IMR-90 (cell line): ENCODE measurements around the gene MRFAP1L1. TPM values are rescaled to one million over a fixed set of nuclear protein-coding genes. Genes with fewer than 3 reads are reported as not detected.

Experiments
- ATAC-seq: fragments of 200-7000 bp; cut with Tn5 transposase; 2 replicates; pipeline ENCODE4 v1.9.1; 2020; ENCODE audit warnings: low read depth, mild to moderate bottlenecking, moderate library complexity
- BruUV-seq: library from RNA; stranded (reverse); fragments of 400-500 nt; replicated peaks from 2 replicates; lab custom pipeline; 2021; lab: Mats Ljungman, UMichigan
- CTCF ChIA-PET: fragments of 300-600 bp; formaldehyde crosslinking; extraction: SDS; loops from one replicate; lab custom pipeline; 2021; ENCODE audit warnings: antibody characterized with exemption; lab: Yijun Ruan, JAX
- POLR2A ChIA-PET: fragments of 300-600 bp; sonication (Branson Sonifier 250); formaldehyde crosslinking; loops from one replicate; lab custom pipeline; 2022; ENCODE audit warnings: antibody characterized with exemption; ENCODE audit not compliant: unreplicated experiment; lab: Charles Lee
- DNase-seq: peaks from one replicate; pipeline ENCODE4 v3.0.0; 2013
- H2AFZ ChIP-seq: replicated peaks from 2 replicates; pipeline ENCODE3; 2013; ENCODE audit warnings: low read length, mild to moderate bottlenecking; ENCODE audit not compliant: poor library complexity
- H2AK5ac ChIP-seq: 2 replicates; pipeline ENCODE4 v1.6.1; 2013; ENCODE audit warnings: low read depth, low read length, inconsistent platforms
- H2AK9ac ChIP-seq: replicated peaks from 2 replicates; pipeline ENCODE3; 2013; ENCODE audit warnings: mild to moderate bottlenecking, low read depth, low read length, moderate library complexity; ENCODE audit not compliant: poor library complexity
- H2BK120ac ChIP-seq: 2 replicates; pipeline ENCODE4 v1.6.1; 2013; ENCODE audit warnings: low read depth, low read length, inconsistent platforms
- H2BK15ac ChIP-seq: 3 replicates; pipeline ENCODE4 v1.6.1; 2013; ENCODE audit warnings: low read depth, low read length, inconsistent platforms
- H2BK20ac ChIP-seq: 2 replicates; pipeline ENCODE4 v1.6.1; 2013; ENCODE audit warnings: low read depth, mild to moderate bottlenecking, inconsistent platforms, low read length, moderate library complexity
- H2BK5ac ChIP-seq: 2 replicates; pipeline ENCODE4 v1.6.1; 2013; ENCODE audit warnings: mild to moderate bottlenecking, low read depth, low read length, inconsistent platforms; ENCODE audit not compliant: poor library complexity, severe bottlenecking
- H3K14ac ChIP-seq: replicated peaks from 2 replicates; pipeline ENCODE4 v1.6.1; 2013; ENCODE audit warnings: low read depth, low read length, inconsistent platforms
- H3K18ac ChIP-seq: 2 replicates; pipeline ENCODE4 v1.6.1; 2013; ENCODE audit warnings: low read depth, low read length, control low read depth
- H3K23ac ChIP-seq: 2 replicates; pipeline ENCODE4 v1.6.1; 2013; ENCODE audit warnings: low read depth, low read length, inconsistent platforms
- H3K27ac ChIP-seq: 2 replicates; pipeline ENCODE4 v1.5.1; 2013; ENCODE audit warnings: mild to moderate bottlenecking, control low read depth, low read length; ENCODE audit not compliant: insufficient read depth
- H3K27me3 ChIP-seq: 2 replicates; pipeline ENCODE4 v1.6.1; 2013; ENCODE audit warnings: low read length; ENCODE audit not compliant: control insufficient read depth, insufficient read depth
- H3K36me3 ChIP-seq: 2 replicates; pipeline ENCODE4 v1.6.1; 2013; ENCODE audit warnings: low read length, mixed read lengths; ENCODE audit not compliant: control insufficient read depth, insufficient read depth
- H3K4ac ChIP-seq: 2 replicates; pipeline ENCODE4 v1.6.1; 2013; ENCODE audit warnings: low read depth, low read length, inconsistent platforms
- H3K4me1 ChIP-seq: 2 replicates; pipeline ENCODE4 v1.6.1; 2013; ENCODE audit warnings: low read length, mixed read lengths; ENCODE audit not compliant: control insufficient read depth, insufficient read depth
- H3K4me2 ChIP-seq: 2 replicates; pipeline ENCODE4 v1.6.1; 2013; ENCODE audit warnings: low read depth, mild to moderate bottlenecking, control low read depth, low read length, moderate library complexity
- H3K4me3 ChIP-seq: 2 replicates; pipeline ENCODE4 v1.5.1; 2013; ENCODE audit warnings: low read depth, mild to moderate bottlenecking, control low read depth, low read length, moderate library complexity; ENCODE audit not compliant: insufficient read depth
- H3K56ac ChIP-seq: 2 replicates; pipeline ENCODE4 v1.6.1; 2013; ENCODE audit warnings: low read length, inconsistent platforms; ENCODE audit not compliant: insufficient read depth; ENCODE audit errors: extremely low read depth
- H3K79me1 ChIP-seq, 2 experiments: 2 replicates each; pipeline ENCODE4 v1.6.1; 2013; ENCODE audit warnings: low read length in 2 of 2, inconsistent platforms in 1 of 2, low read depth in 1 of 2
- H3K9ac ChIP-seq: 2 replicates; pipeline ENCODE4 v1.6.1; 2013; ENCODE audit warnings: low read depth, low read length, control low read depth
- H3K9me1 ChIP-seq: 2 replicates; pipeline ENCODE4 v1.6.1; 2013; ENCODE audit warnings: low read length, inconsistent platforms; ENCODE audit not compliant: insufficient read depth
- H3K9me3 ChIP-seq: 2 replicates; pipeline ENCODE4 v1.6.1; 2013; ENCODE audit warnings: low read length; ENCODE audit not compliant: control insufficient read depth, insufficient read depth
- H4K20me1 ChIP-seq: 2 replicates; pipeline ENCODE4 v1.6.1; 2013; ENCODE audit warnings: low read length, inconsistent platforms; ENCODE audit not compliant: insufficient read depth
- H4K5ac ChIP-seq: 2 replicates; pipeline ENCODE4 v1.6.1; 2013; ENCODE audit warnings: mild to moderate bottlenecking, low read depth, low read length, control low read depth
- H4K8ac ChIP-seq, 2 experiments: 2 replicates each; pipeline ENCODE4 v1.6.1; 2013; ENCODE audit warnings: low read depth in 2 of 2, low read length in 2 of 2, control low read depth in 1 of 2, inconsistent platforms in 1 of 2
- H4K91ac ChIP-seq: 2 replicates; pipeline ENCODE4 v1.6.1; 2013; ENCODE audit warnings: low read depth, low read length, inconsistent platforms; ENCODE audit not compliant: insufficient read depth
- CEBPB ChIP-seq: IDR thresholded peaks from 2 replicates; pipeline ENCODE4 v1.6.1; 2012; ENCODE audit warnings: low read depth, low read length, improper control_type of control experiment
- CHD1 ChIP-seq: IDR thresholded peaks from 2 replicates; pipeline ENCODE4 v1.6.1; 2012; ENCODE audit warnings: low read depth, low read length, improper control_type of control experiment
- FOS ChIP-seq: fragments of 150-350 bp; IDR thresholded peaks from 2 replicates; pipeline ENCODE4 v1.6.1; 2016; ENCODE audit warnings: low read depth, low read length
- MAFK ChIP-seq: IDR thresholded peaks from 2 replicates; pipeline ENCODE4 v1.6.1; 2012; ENCODE audit warnings: low read depth, low read length, improper control_type of control experiment
- NFE2L2 ChIP-seq: fragments of 150-350 bp; IDR thresholded peaks from 2 replicates; pipeline ENCODE4 v1.6.1; 2016; ENCODE audit warnings: low read depth, mild to moderate bottlenecking, low read length
- POLR2A ChIP-seq: IDR thresholded peaks from 2 replicates; pipeline ENCODE4 v1.6.1; 2012; ENCODE audit warnings: mild to moderate bottlenecking, low read depth, low read length
- WGBS, 2 experiments: methylation state at CpG; one replicate each; pipeline versions ENCODE4 v1.1.5 to v1.1.7; 2013; ENCODE audit warnings: missing lambda C conversion rate in 2 of 2; ENCODE audit not compliant: insufficient read length in 1 of 2; ENCODE audit errors: extremely low coverage in 2 of 2; 5-methylcytosine and 5-hydroxymethylcytosine counted together
- dilution Hi-C: fragments of 300-500 bp; cut with HindIII; formaldehyde crosslinking; loops from one replicate; pipeline ENCODE4 v1.14.3; 2018; ENCODE audit warnings: low sequenced_read_pairs; ENCODE audit not compliant: unreplicated experiment
- in situ Hi-C: fragments of 300-500 bp; cut with MboI; formaldehyde crosslinking; loops from 3 replicates; pipeline ENCODE4 v1.14.3; 2019; ENCODE audit warnings: low sequenced_read_pairs, inconsistent platforms, mixed read lengths
- intact Hi-C: fragments of 100-400 bp; cut with micrococcal nuclease; formaldehyde crosslinking; loops from 2 replicates; pipeline ENCODE4 v1.10.0; 2022
- polyA plus RNA-seq, 3 experiments: library from polyadenylated mRNA; depleted of rRNA; stranded (reverse); fragments of >200 nt; gene quantifications; 2 replicates each; pipeline ENCODE4 v1.2.3, GENCODE V29; 2012; ENCODE audit warnings: low replicate concordance in 1 of 3
- total RNA-seq: library from RNA; depleted of rRNA; stranded (reverse); fragments of >200 nt; gene quantifications from 2 replicates; pipeline ENCODE4 v1.2.3, GENCODE V29; 2012
- TF ChIP-seq, protein P1 (sequence below): conservative IDR thresholded peaks from 2 replicates; pipeline ENCODE4 v1.5.1; 2012; ENCODE audit warnings: mild to moderate bottlenecking, low read depth, low read length, improper control_type of control experiment

The MRFAP1L1 gene
- total and polyA plus RNA-seq, 2 of the 4 experiments (the other 2 are of a cell fraction), result 31.7 to 47.0 TPM

DNA sequence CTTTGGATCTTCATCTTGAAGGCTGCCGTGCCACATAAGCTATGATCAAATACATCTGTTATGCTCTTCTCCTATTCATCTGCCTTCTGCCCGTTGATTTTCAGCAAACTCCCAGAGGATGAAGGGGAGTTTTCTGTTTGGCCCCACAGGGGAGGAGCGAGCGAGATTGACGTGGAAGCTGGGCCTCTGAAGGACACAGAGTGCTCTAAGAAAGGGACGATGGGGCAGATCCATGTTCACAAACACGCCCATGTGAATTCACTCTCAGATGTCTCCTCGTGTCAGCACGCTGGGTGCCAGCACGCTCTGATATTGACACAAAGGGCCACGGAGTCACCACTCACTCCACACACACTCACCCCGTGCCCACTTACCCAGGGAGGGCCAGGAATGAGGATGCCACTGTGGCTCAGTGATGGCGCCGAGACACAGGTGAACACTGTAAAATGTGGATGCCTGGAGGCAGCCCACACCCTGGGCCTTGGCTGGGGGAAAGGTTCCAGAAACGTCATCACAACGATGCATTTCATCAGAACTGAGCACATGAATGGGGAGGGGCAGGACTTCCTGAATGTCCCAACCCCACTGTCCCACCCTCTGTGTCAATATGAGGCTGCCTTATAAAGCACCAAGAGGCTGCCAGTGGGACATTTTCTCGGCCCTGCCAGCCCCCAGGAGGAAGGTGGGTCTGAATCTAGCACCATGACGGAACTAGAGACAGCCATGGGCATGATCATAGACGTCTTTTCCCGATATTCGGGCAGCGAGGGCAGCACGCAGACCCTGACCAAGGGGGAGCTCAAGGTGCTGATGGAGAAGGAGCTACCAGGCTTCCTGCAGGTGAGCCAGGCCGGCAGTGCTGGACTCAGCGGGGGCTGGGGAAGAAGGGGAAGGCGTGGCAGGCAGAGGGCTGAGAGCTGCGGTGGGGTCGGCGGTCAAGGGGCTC, 16.2 kb downstream of the MRFAP1L1 start, which contains the start of gene S100P:
TSS of gene S100P (plus strand) at position 648 of the 946 bp plus-strand sequence. CDS start at position 703, 55 bp downstream.
- Histone ChIP-seq H3K14ac (0 out of 2 replicates have a peak within 1 kb of the TSS, but pooled peaks have one; percentile 25), H3K18ac (peak within 1 kb of the TSS; percentile 35; the same call in 1 of the 2 replicates), H3K79me1 (peaks cover 0 to 16% of the 10 kb centered on the region in 2 experiments; a peak in 2 of 4 replicates), H3K56ac (no peak within 1 kb of the TSS), H3K4me3 (no peak within 1 kb of the TSS), H2AK5ac (peak within 1 kb of the TSS; percentile 15; the same call in 1 of the 2 replicates), H3K4ac (peak within 1 kb of the TSS; percentile 22), H4K91ac (no peak within 1 kb of the TSS; the same call in 1 of the 2 replicates), H3K4me2 (no peak within 1 kb of the TSS; the same call in 1 of the 2 replicates), H3K9me3 (no peaks in the 10 kb centered on the region), H2BK5ac (no peak within 1 kb of the TSS), H2BK15ac (no peak within 1 kb of the TSS), H2BK120ac (no peak within 1 kb of the TSS), H3K27me3 (no peaks in the 10 kb centered on the region), H2AFZ (no peak within 1 kb of the TSS), H2BK20ac (peak within 1 kb of the TSS; percentile 41), H4K5ac (peak within 1 kb of the TSS; percentile 23; the same call in 1 of the 2 replicates), H3K27ac (peak within 1 kb of the TSS; percentile 39; the same call in 1 of the 2 replicates), H4K20me1 (no peaks in the 10 kb centered on the region; the same call in 1 of the 2 replicates), H3K9ac (no peak within 1 kb of the TSS), H4K8ac (0 out of 4 replicates have a peak within 1 kb of the TSS, but pooled peaks of 1 of the 2 experiments have one; percentile 0), H2AK9ac (peak within 1 kb of the TSS; percentile 53), H3K9me1 (peaks cover 12% of the 10 kb centered on the region; the same call in 1 of the 2 replicates), H3K36me3 (no peaks in the 10 kb centered on the region), H3K23ac (no peak within 1 kb of the TSS), H3K4me1 (peaks cover 31% of the 10 kb centered on the region)
- in situ Hi-C loops, result no loop called here
- BruUV-seq, result no TSS peak
- TF ChIP-seq POLR2A (no peak), CHD1 (no peak), CEBPB (no peak), MAFK (no peak), NFE2L2 (no peak), FOS (no peak)
- TF ChIP-seq, protein P1, sequence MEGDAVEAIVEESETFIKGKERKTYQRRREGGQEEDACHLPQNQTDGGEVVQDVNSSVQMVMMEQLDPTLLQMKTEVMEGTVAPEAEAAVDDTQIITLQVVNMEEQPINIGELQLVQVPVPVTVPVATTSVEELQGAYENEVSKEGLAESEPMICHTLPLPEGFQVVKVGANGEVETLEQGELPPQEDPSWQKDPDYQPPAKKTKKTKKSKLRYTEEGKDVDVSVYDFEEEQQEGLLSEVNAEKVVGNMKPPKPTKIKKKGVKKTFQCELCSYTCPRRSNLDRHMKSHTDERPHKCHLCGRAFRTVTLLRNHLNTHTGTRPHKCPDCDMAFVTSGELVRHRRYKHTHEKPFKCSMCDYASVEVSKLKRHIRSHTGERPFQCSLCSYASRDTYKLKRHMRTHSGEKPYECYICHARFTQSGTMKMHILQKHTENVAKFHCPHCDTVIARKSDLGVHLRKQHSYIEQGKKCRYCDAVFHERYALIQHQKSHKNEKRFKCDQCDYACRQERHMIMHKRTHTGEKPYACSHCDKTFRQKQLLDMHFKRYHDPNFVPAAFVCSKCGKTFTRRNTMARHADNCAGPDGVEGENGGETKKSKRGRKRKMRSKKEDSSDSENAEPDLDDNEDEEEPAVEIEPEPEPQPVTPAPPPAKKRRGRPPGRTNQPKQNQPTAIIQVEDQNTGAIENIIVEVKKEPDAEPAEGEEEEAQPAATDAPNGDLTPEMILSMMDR, result no peak
- ATAC-seq (no peak), DNase-seq (no peak)
- ChIA-PET POLR2A (no interaction called here), CTCF (interaction anchor here (1.1 kb wide), 1 partner anchor 12 kb away, joined by 3 read pairs; no protein-coding TSS in a partner anchor)
- dilution Hi-C loops, result no loop called here
- 90% methylated on average over 11 of the region's 29 CpGs; no CpG with 5 or more reads in 1 of the 2 experiments for WGBS, 2 experiments
- intact Hi-C loops, result loop anchor here (2.0 kb wide), 1 partner anchor 15 kb away; the partner anchor contains the start of gene MRFAP1L1
